Sigmoid colon (tissue), 4 donors: Measurements from ENCODE around the gene MICAL1.

Source experiments
- EP300 ChIP-seq, 4 donors: sonication (generic); formaldehyde crosslinking; IDR thresholded peaks; one replicate each; pipeline ENCODE4 v1.6.1; 2017; ENCODE audit warnings: antibody characterized with exemption in 4 of 4
- POLR2A ChIP-seq, 2 donors: fragments of 450-650 bp; IDR thresholded peaks; one replicate each; pipeline ENCODE4 v1.6.1; 2016; ENCODE audit warnings: antibody characterized with exemption in 2 of 2, mild to moderate bottlenecking in 2 of 2, moderate library complexity in 2 of 2
- POLR2AphosphoS5 ChIP-seq, 4 donors: sonication (generic); formaldehyde crosslinking; IDR thresholded peaks; one replicate each; pipeline ENCODE4 v1.6.1; 2017; ENCODE audit warnings: antibody characterized with exemption in 4 of 4
- TF ChIP-seq, protein P1 (sequence below), 4 experiments: fragments of 450-650 bp in 3 of 4; fragments of 200-600 bp in 1 of 4; IDR thresholded peaks; one replicate each; pipeline ENCODE4 v1.5.1; 2016 to 2019; ENCODE audit warnings: antibody characterized with exemption in 4 of 4, mild to moderate bottlenecking in 3 of 4, moderate library complexity in 2 of 4

DNA sequence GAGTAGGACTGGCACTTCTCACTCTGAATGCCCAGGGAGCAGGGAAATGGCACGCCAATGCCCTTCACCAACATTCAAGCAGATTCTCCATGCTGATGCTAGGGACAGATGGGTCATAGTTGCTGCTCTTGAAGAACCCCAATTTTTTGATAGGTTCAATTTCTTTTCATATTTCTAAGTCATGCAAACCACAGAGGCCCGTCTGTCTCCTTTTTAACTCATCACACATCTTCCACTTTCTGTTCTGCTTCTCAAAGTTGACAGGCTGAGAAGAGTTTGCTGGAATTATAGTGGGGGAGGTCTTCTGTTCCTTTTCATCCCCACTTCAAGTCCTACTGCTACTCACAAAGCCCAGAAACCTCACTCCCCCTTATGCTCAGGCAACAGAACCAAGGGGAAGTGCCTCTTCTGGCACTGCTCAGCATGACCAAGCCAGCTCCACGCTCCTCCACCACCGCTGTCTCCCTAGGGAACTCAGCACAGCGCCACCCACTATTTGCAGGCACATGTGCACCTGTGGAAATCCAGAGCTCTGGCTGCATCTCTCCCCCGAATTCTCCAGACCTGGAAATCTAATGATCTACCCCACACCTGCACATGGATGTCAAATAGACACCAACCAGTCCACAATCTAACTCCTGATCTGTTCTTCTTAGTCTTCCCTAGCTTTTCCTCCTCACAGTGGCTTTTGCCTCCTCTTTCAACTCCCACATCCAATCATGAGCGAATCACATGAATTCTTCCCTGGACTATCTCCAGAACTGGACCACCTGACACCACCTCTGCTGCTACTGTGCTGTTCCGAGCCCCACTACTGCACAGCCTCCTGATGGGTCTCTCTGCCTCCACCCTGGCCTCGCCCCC is 16.8 kb upstream of the MICAL1 start:
- TF ChIP-seq, protein P1, sequence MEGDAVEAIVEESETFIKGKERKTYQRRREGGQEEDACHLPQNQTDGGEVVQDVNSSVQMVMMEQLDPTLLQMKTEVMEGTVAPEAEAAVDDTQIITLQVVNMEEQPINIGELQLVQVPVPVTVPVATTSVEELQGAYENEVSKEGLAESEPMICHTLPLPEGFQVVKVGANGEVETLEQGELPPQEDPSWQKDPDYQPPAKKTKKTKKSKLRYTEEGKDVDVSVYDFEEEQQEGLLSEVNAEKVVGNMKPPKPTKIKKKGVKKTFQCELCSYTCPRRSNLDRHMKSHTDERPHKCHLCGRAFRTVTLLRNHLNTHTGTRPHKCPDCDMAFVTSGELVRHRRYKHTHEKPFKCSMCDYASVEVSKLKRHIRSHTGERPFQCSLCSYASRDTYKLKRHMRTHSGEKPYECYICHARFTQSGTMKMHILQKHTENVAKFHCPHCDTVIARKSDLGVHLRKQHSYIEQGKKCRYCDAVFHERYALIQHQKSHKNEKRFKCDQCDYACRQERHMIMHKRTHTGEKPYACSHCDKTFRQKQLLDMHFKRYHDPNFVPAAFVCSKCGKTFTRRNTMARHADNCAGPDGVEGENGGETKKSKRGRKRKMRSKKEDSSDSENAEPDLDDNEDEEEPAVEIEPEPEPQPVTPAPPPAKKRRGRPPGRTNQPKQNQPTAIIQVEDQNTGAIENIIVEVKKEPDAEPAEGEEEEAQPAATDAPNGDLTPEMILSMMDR (IDR thresholded peaks at IDR 0.05): no peak
- TF ChIP-seq POLR2AphosphoS5 (IDR thresholded peaks at IDR 0.05) (no peak), EP300 (IDR thresholded peaks at IDR 0.05) (no peak), POLR2A (IDR thresholded peaks at IDR 0.05) (no peak)
